Loucy (cell line): ENCODE measurements around the gene BRD3OS.

ENCODE experiments used
- CTCF ChIP-seq: fragments of 200-600 bp; sonication (generic); conservative IDR thresholded peaks from 2 replicates; pipeline ENCODE4 v1.5.1; 2014; ENCODE audit warnings: mild to moderate bottlenecking, antibody characterized with exemption, low read length
- EZH2phosphoT487 ChIP-seq: fragments of 200-600 bp; IDR thresholded peaks from 2 replicates; pipeline ENCODE4 v1.6.1; 2018; ENCODE audit warnings: antibody characterized with exemption, mild to moderate bottlenecking, moderate library complexity, borderline replicate concordance

GRCh38 chr9:134054891-134055811 is 29.9 kb downstream of the BRD3OS start:
- no peak for TF ChIP-seq CTCF
- TF ChIP-seq EZH2phosphoT487, result no peak
